ENCODE results near the gene RASA4.
"Not testable (repeated sequence)": the region's sequence is repeated elsewhere in the genome, so short reads cannot be mapped to it uniquely, and the experiment has no call there.

Gene RASA4

GRCh38 chr7:102618122-102618521, 1.6 kb upstream of the RASA4 start:
- not testable (repeated sequence) for H3K27me3 ChIP-seq (ENCODE audit: control insufficient read depth, insufficient read depth, low read length); H3K27ac ChIP-seq (ENCODE audit: low read length); H3K36me3 ChIP-seq (ENCODE audit: control insufficient read depth, low read depth, low read length); H3K9me3 ChIP-seq (ENCODE audit: control insufficient read depth, low read depth, low read length); H3K4me3 ChIP-seq (ENCODE audit: low read length); H3K9ac ChIP-seq (ENCODE audit: low read length); H3K4me1 ChIP-seq (ENCODE audit: control insufficient read depth, low read depth, low read length)

GRCh38 chr7:102615930-102616329, 626 bp downstream of the RASA4 start:
- H3K4me3 ChIP-seq (ENCODE audit: low read length); H3K9me3 ChIP-seq (ENCODE audit: control insufficient read depth, low read depth, low read length); H3K36me3 ChIP-seq (ENCODE audit: control insufficient read depth, low read depth, low read length); H3K9ac ChIP-seq (ENCODE audit: low read length); H3K4me1 ChIP-seq (ENCODE audit: control insufficient read depth, low read depth, low read length); H3K27me3 ChIP-seq (ENCODE audit: control insufficient read depth, insufficient read depth, low read length); H3K27ac ChIP-seq (ENCODE audit: low read length): not testable (repeated sequence)

GRCh38 chr7:102614873-102615272, 1.7 kb downstream of the RASA4 start:
- not testable (repeated sequence) for H3K36me3 ChIP-seq (ENCODE audit: control insufficient read depth, low read depth, low read length); H3K9ac ChIP-seq (ENCODE audit: low read length); H3K9me3 ChIP-seq (ENCODE audit: control insufficient read depth, low read depth, low read length); H3K27ac ChIP-seq (ENCODE audit: low read length); H3K4me3 ChIP-seq (ENCODE audit: low read length); H3K27me3 ChIP-seq (ENCODE audit: control insufficient read depth, insufficient read depth, low read length); H3K4me1 ChIP-seq (ENCODE audit: control insufficient read depth, low read depth, low read length)

- H3K4me1 ChIP-seq (ENCODE audit: control insufficient read depth, low read depth, low read length); H3K9ac ChIP-seq (ENCODE audit: low read length); H3K27ac ChIP-seq (ENCODE audit: low read length); H3K4me3 ChIP-seq (ENCODE audit: low read length); H3K9me3 ChIP-seq (ENCODE audit: control insufficient read depth, low read depth, low read length); H3K36me3 ChIP-seq (ENCODE audit: control insufficient read depth, low read depth, low read length); H3K27me3 ChIP-seq (ENCODE audit: control insufficient read depth, insufficient read depth, low read length): not testable (repeated sequence)
Measured at GRCh38 chr7:102614346-102614697, 2.2 kb downstream of the RASA4 start.

- not testable (repeated sequence) for H3K4me1 ChIP-seq (ENCODE audit: control insufficient read depth, low read depth, low read length); H3K27ac ChIP-seq (ENCODE audit: low read length); H3K9ac ChIP-seq (ENCODE audit: low read length); H3K36me3 ChIP-seq (ENCODE audit: control insufficient read depth, low read depth, low read length); H3K27me3 ChIP-seq (ENCODE audit: control insufficient read depth, insufficient read depth, low read length); H3K4me3 ChIP-seq (ENCODE audit: low read length); H3K9me3 ChIP-seq (ENCODE audit: control insufficient read depth, low read depth, low read length)
Measured at GRCh38 chr7:102613575-102614345, 2.8 kb downstream of the RASA4 start.

- H3K27me3 ChIP-seq (ENCODE audit: control insufficient read depth, insufficient read depth, low read length); H3K9me3 ChIP-seq (ENCODE audit: control insufficient read depth, low read depth, low read length); H3K4me1 ChIP-seq (ENCODE audit: control insufficient read depth, low read depth, low read length); H3K9ac ChIP-seq (ENCODE audit: low read length); H3K36me3 ChIP-seq (ENCODE audit: control insufficient read depth, low read depth, low read length); H3K4me3 ChIP-seq (ENCODE audit: low read length); H3K27ac ChIP-seq (ENCODE audit: low read length): not testable (repeated sequence)
Measured at GRCh38 chr7:102611675-102612325, 4.8 kb downstream of the RASA4 start.

- not testable (repeated sequence) for H3K27me3 ChIP-seq (ENCODE audit: control insufficient read depth, insufficient read depth, low read length); H3K9me3 ChIP-seq (ENCODE audit: control insufficient read depth, low read depth, low read length); H3K4me1 ChIP-seq (ENCODE audit: control insufficient read depth, low read depth, low read length); H3K36me3 ChIP-seq (ENCODE audit: control insufficient read depth, low read depth, low read length); H3K9ac ChIP-seq (ENCODE audit: low read length); H3K4me3 ChIP-seq (ENCODE audit: low read length); H3K27ac ChIP-seq (ENCODE audit: low read length)
Measured at GRCh38 chr7:102611013-102611674, 5.4 kb downstream of the RASA4 start.

GRCh38 chr7:102610441-102610840, 6.1 kb downstream of the RASA4 start:
- not testable (repeated sequence) for H3K9me3 ChIP-seq (ENCODE audit: control insufficient read depth, low read depth, low read length); H3K4me3 ChIP-seq (ENCODE audit: low read length); H3K9ac ChIP-seq (ENCODE audit: low read length); H3K4me1 ChIP-seq (ENCODE audit: control insufficient read depth, low read depth, low read length); H3K27me3 ChIP-seq (ENCODE audit: control insufficient read depth, insufficient read depth, low read length); H3K27ac ChIP-seq (ENCODE audit: low read length); H3K36me3 ChIP-seq (ENCODE audit: control insufficient read depth, low read depth, low read length)

- not testable (repeated sequence) for H3K9ac ChIP-seq (ENCODE audit: low read length); H3K36me3 ChIP-seq (ENCODE audit: control insufficient read depth, low read depth, low read length); H3K27ac ChIP-seq (ENCODE audit: low read length); H3K27me3 ChIP-seq (ENCODE audit: control insufficient read depth, insufficient read depth, low read length); H3K4me3 ChIP-seq (ENCODE audit: low read length); H3K4me1 ChIP-seq (ENCODE audit: control insufficient read depth, low read depth, low read length); H3K9me3 ChIP-seq (ENCODE audit: control insufficient read depth, low read depth, low read length)
Measured at GRCh38 chr7:102609734-102610133, 6.8 kb downstream of the RASA4 start.

- not testable (repeated sequence) for H3K9ac ChIP-seq (ENCODE audit: low read length); H3K4me3 ChIP-seq (ENCODE audit: low read length); H3K9me3 ChIP-seq (ENCODE audit: control insufficient read depth, low read depth, low read length); H3K27ac ChIP-seq (ENCODE audit: low read length); H3K36me3 ChIP-seq (ENCODE audit: control insufficient read depth, low read depth, low read length); H3K4me1 ChIP-seq (ENCODE audit: control insufficient read depth, low read depth, low read length); H3K27me3 ChIP-seq (ENCODE audit: control insufficient read depth, insufficient read depth, low read length)
Measured at GRCh38 chr7:102606848-102607247, 9.7 kb downstream of the RASA4 start.

GRCh38 chr7:102604431-102605145, 12.0 kb downstream of the RASA4 start:
- not testable (repeated sequence) for H3K36me3 ChIP-seq (ENCODE audit: control insufficient read depth, low read depth, low read length); H3K4me3 ChIP-seq (ENCODE audit: low read length); H3K4me1 ChIP-seq (ENCODE audit: control insufficient read depth, low read depth, low read length); H3K9ac ChIP-seq (ENCODE audit: low read length); H3K9me3 ChIP-seq (ENCODE audit: control insufficient read depth, low read depth, low read length); H3K27ac ChIP-seq (ENCODE audit: low read length); H3K27me3 ChIP-seq (ENCODE audit: control insufficient read depth, insufficient read depth, low read length)

Data from iPS-18a (cell line).